ENCODE data around the gene THAP2. TPM values are rescaled to one million over a fixed set of nuclear protein-coding genes. Genes with fewer than 3 reads are reported as not detected.
"Not testable (repeated sequence)": the region's sequence is repeated elsewhere in the genome, so short reads cannot be mapped to it uniquely, and the experiment has no call there.

Gene THAP2
- total RNA-seq, 1 donor: 3.3 TPM

- no peak for DNase-seq (ENCODE audit: insufficient read length, low spot score, missing footprints)
- Histone ChIP-seq H3K4me1 (ENCODE audit: insufficient read depth, low read length) (no peaks in the 10 kb centered on the region), H4K20me1 (ENCODE audit: insufficient read depth, low read length) (no peaks in the 10 kb centered on the region), H2AFZ (ENCODE audit: low read length) (no peak overlapping the region), H3K27me3 (ENCODE audit: insufficient read depth, low read length) (no peaks in the 10 kb centered on the region), H3K4me2 (ENCODE audit: insufficient read depth, low read length) (no peak overlapping the region), H3K79me2 (ENCODE audit: insufficient read depth, low read length) (no peaks in the 10 kb centered on the region), H3K4me3 (ENCODE audit: insufficient read depth, low read length) (no peak overlapping the region), H3K9me3 (ENCODE audit: low read depth, low read length) (no peaks in the 10 kb centered on the region), H3K36me3 (ENCODE audit: insufficient read depth, low read length) (peaks cover 6% of the 10 kb centered on the region), H3K27ac (ENCODE audit: low read depth, low read length) (no peak overlapping the region)
- TF ChIP-seq CTCF (IDR thresholded peaks at IDR 0.05; ENCODE audit: extremely low read depth, low read depth, low read length): no peak
Observed at GRCh38 chr12:71694099-71694820, 30.2 kb downstream of the THAP2 start.

GRCh38 chr12:71695782-71696181 is 31.7 kb downstream of the THAP2 start:
- H3K4me2 ChIP-seq (ENCODE audit: insufficient read depth, low read length): no peak overlapping the region
- TF ChIP-seq CTCF (IDR thresholded peaks at IDR 0.05; ENCODE audit: extremely low read depth, low read depth, low read length): no peak
- no peak overlapping the region for H3K27ac ChIP-seq (ENCODE audit: low read depth, low read length)
- H3K79me2 ChIP-seq (ENCODE audit: insufficient read depth, low read length): no peaks in the 10 kb centered on the region
- H4K20me1 ChIP-seq (ENCODE audit: insufficient read depth, low read length): no peaks in the 10 kb centered on the region
- H2AFZ ChIP-seq (ENCODE audit: low read length): no peak overlapping the region
- no peak overlapping the region for H3K4me3 ChIP-seq (ENCODE audit: insufficient read depth, low read length)
- no peaks in the 10 kb centered on the region for H3K4me1 ChIP-seq (ENCODE audit: insufficient read depth, low read length)
- no peaks in the 10 kb centered on the region for H3K27me3 ChIP-seq (ENCODE audit: insufficient read depth, low read length)
- no peaks in the 10 kb centered on the region for H3K9me3 ChIP-seq (ENCODE audit: low read depth, low read length)
- no peak for DNase-seq (ENCODE audit: insufficient read length, low spot score, missing footprints)
- H3K36me3 ChIP-seq (ENCODE audit: insufficient read depth, low read length): peaks cover 6% of the 10 kb centered on the region

- not testable (repeated sequence) for H3K9me3 ChIP-seq (ENCODE audit: low read depth, low read length); H3K79me2 ChIP-seq (ENCODE audit: insufficient read depth, low read length); H3K36me3 ChIP-seq (ENCODE audit: insufficient read depth, low read length); H3K27me3 ChIP-seq (ENCODE audit: insufficient read depth, low read length); H2AFZ ChIP-seq (ENCODE audit: low read length); H3K27ac ChIP-seq (ENCODE audit: low read depth, low read length); H4K20me1 ChIP-seq (ENCODE audit: insufficient read depth, low read length); H3K4me3 ChIP-seq (ENCODE audit: insufficient read depth, low read length); H3K4me1 ChIP-seq (ENCODE audit: insufficient read depth, low read length); H3K4me2 ChIP-seq (ENCODE audit: insufficient read depth, low read length); DNase-seq (ENCODE audit: insufficient read length, low spot score, missing footprints)
Observed at GRCh38 chr12:71702181-71702580, 38.1 kb downstream of the THAP2 start.

- Histone ChIP-seq H3K79me2 (ENCODE audit: insufficient read depth, low read length) (no peaks in the 10 kb centered on the region), H4K20me1 (ENCODE audit: insufficient read depth, low read length) (no peaks in the 10 kb centered on the region), H3K4me1 (ENCODE audit: insufficient read depth, low read length) (no peaks in the 10 kb centered on the region), H3K36me3 (ENCODE audit: insufficient read depth, low read length) (no peaks in the 10 kb centered on the region), H3K27ac (ENCODE audit: low read depth, low read length) (no peak overlapping the region), H3K4me3 (ENCODE audit: insufficient read depth, low read length) (no peak overlapping the region), H2AFZ (ENCODE audit: low read length) (no peak overlapping the region), H3K9me3 (ENCODE audit: low read depth, low read length) (no peaks in the 10 kb centered on the region), H3K4me2 (ENCODE audit: insufficient read depth, low read length) (no peak overlapping the region), H3K27me3 (ENCODE audit: insufficient read depth, low read length) (no peaks in the 10 kb centered on the region)
- peak; percentile 60 for DNase-seq (ENCODE audit: insufficient read length, low spot score, missing footprints)
- no peak for TF ChIP-seq CTCF (IDR thresholded peaks at IDR 0.05; ENCODE audit: extremely low read depth, low read depth, low read length)
Observed at GRCh38 chr12:71702590-71702989, 38.5 kb downstream of the THAP2 start.

All from osteoblast (primary cell).